Tongue (tissue), 2 donors: ENCODE measurements around the gene SHROOM3. TPM values are rescaled to one million over a fixed set of nuclear protein-coding genes. Genes with fewer than 3 reads are reported as not detected.

ENCODE experiments used
- DNase-seq: peaks from one replicate; pipeline ENCODE4 v3.0.0-alpha.2; 2015
- total RNA-seq: library from RNA; depleted of rRNA; stranded (reverse); fragments of >200 nt; gene quantifications from one replicate; pipeline ENCODE4 v1.2.3, GENCODE V29; 2014

SHROOM3 gene
- total RNA-seq, 1 donor from 2014 or later = 17.5 TPM

- DNase-seq = peak; percentile 13
These were observed 60.0 kb downstream of the SHROOM3 start for GRCh38 chr4:76494871-76495590.

- DNase-seq = no peak
These were observed 63.5 kb downstream of the SHROOM3 start for GRCh38 chr4:76498550-76498949.

- no peak for DNase-seq
These were observed 64.4 kb downstream of the SHROOM3 start for GRCh38 chr4:76499461-76499860.

DNA sequence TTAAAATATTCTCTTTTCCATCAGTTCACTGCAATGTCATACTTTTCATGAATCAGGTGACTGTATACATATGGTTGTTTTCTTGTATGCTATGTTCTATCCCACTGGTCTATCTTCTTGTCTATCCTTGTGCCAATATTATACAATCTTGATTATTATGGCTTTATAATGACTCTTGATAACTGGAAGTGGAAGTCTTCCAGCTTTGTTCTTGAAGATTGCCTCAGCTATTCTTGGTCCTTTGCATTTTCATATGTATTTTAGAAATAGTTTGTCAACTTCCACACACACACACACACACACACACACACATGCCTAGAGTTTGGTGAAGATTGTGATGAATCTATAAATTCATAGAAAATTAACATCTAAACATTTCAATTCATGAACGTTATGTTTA, 67.9 kb downstream of the SHROOM3 start:
- no peak for DNase-seq

GRCh38 chr4:76504613-76505465, 69.8 kb downstream of the SHROOM3 start:
- peak; percentile 79 for DNase-seq

GRCh38 chr4:76511947-76512346, 76.9 kb downstream of the SHROOM3 start:
- DNase-seq = no peak

DNA sequence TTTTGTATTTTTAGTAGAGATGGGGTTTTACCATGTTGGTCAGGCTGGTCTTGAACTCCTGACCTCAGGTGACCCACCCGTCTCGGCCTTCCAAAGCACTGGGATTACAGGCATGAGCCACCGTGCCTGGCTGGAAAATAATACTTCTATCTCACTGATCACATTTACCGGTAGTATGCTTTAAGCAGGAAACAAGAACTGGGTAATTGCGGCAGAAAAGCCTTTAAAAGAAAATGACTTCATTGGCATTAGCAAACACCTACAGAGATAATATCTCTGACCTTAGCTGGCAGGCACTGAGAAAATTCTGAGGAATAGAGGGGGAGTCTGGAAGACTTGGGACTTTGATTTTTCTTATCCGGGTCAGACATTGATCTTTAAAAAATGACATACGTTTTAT, 78.5 kb downstream of the SHROOM3 start:
- DNase-seq = no peak

GRCh38 chr4:76514087-76514486, 79.1 kb downstream of the SHROOM3 start:
- DNase-seq = no peak

DNA sequence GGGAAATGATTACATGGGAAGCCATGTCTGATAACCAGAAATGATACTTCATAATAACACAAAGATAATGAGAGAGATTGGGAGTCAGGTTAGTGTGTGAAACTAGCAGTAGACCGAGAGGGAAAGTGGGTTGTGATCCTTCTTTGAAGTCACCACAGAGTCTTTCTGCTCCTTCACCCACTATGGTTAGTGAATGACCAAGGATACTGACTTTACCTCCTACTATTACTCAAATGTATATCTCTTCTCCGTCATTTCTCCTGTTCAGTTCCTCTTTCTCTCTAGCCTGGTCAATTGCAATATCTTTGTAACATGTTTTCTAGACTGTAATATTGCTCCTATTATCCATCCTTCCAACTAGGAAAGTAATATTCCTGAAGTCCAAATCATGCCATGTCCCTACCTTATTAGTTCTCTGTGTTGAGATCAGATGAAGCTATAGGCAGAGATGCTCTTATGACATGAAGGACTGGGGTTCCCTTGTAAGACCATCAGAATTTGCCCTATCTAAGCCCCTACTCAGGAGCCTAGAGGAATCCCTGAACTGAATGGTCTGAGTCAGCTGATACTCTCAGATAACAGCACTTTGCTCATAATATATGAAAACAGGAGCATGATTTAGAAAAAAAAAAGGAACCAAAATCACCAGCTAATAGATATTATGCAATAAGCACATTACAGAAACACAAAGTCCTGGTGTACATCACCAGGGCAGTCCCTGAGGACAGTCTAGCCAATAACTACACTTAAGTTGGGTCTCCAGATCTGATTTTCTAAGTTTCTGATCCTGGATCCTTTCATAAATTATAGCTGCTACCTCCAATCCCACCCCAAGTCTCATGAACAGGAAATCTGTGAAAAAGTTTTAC, 81.2 kb downstream of the SHROOM3 start:
- DNase-seq = no peak

- no peak for DNase-seq
These were observed 83.2 kb downstream of the SHROOM3 start for GRCh38 chr4:76518241-76518640.

DNA sequence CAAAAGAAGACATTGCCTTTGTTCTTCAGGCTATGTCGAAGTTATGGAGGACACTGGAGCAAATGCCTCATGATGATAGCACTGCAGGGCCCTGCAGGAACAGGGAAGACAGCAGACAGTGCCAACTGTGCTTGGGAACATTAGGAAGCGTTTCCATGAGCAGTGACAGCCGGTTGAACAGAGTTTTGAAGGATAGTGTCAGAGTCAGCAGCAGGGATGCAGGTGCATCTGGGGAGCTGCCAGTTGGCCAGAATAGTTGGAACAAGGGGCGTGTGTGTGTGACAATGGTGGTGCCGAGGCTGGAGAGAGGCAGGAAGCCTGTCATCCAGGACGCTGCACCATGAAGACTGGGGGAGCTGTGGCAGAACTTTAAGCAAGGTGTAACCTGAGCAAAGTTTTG, 88.6 kb downstream of the SHROOM3 start:
- peak; percentile 60 for DNase-seq

DNA sequence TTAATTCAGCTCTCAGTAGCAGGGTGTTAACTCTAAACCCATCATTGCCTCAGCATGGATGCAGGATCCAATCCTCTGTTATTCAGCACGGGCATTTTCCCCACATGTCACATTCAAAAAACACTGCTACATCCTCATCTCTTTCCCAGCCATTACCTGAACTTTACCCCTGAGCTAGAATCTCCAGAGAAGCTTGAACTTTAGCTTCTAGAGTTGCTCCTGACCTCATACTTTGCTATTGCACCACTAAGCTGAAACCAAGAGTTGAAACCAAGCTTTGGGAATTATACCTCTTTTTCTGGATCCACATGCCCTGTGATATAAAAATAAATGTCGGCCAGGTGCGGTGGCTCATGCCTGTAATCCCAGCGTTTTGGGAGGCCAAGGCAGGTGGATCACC, 90.7 kb downstream of the SHROOM3 start:
- no peak for DNase-seq

DNA sequence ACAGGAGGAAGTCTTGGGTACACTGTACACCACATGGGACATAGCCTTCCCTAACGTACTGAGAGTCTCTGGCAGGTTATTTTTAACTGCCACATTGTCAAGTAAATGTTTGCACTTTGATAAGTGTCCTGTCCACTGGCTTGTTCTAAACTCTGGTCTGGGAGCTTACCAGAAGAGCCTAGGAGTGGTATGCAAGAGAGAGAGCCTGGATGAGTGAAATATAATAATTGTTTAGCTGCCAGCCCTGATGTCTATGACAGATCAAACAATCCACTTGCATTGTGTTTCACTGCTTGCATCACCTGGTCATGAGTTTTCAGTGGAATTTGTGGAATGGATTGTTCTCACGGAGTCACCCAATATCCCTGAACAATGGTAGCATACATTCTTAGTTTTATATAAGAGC, 91.6 kb downstream of the SHROOM3 start:
- peak; percentile 45 for DNase-seq

DNA sequence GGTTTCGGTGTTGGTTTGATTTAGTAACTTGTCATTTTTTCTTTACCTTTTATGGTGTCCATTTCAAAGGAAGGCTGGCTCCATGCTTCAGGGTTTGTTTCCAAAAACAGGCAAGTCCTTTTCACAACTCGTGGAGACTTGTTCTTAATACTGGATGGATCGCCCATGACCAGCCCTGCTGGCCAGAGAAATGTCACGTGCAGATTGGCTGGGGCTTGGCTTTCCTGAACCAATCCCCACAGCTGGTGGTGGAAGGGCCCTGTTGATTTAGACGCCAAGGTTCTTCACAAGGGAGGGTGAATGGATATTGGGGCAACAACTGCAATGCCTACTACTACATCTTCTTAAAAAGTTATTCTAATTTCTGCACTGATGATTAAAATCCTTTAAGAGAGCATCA, 92.6 kb downstream of the SHROOM3 start:
- no peak for DNase-seq

GRCh38 chr4:76531597-76531996, 96.6 kb downstream of the SHROOM3 start:
- no peak for DNase-seq

DNA sequence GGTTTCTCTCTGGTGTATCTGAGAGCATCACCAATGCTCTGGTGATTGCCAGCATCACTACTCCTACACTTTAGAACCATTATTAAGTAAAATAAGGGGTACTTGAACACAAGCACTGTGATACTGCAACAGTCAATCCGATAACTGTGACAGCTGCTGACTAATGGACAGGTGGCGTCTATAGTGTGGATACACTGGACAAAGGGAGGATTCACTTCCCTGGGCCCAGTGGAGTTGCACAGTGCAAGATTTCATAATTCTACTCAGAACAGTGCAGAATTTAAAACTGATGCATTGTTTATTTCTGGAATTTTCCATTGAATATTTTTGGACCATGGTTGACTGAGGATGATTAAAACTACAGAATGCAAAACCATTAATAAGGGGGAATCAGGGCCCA, 97.8 kb downstream of the SHROOM3 start:
- peak; percentile 60 for DNase-seq

GRCh38 chr4:76533314-76533713, 98.3 kb downstream of the SHROOM3 start:
- DNase-seq = peak; percentile 69

GRCh38 chr4:76535603-76536372, 100.8 kb downstream of the SHROOM3 start:
- DNase-seq = no peak

DNA sequence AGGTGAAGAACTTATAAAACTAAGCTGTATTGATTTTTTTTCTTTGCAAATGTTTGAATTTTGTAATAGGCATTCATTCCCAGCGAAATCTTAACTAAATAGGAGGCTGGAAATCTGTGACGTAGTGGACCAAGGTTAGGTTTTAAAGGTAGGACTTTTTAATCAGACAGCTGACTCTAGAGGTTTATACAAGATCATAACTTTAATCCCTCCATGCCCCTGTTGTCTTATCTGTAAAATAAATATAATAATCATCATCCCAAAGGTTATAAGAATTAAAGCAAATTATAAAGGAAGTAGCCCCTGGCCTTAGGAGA, 101.3 kb downstream of the SHROOM3 start:
- no peak for DNase-seq

DNA sequence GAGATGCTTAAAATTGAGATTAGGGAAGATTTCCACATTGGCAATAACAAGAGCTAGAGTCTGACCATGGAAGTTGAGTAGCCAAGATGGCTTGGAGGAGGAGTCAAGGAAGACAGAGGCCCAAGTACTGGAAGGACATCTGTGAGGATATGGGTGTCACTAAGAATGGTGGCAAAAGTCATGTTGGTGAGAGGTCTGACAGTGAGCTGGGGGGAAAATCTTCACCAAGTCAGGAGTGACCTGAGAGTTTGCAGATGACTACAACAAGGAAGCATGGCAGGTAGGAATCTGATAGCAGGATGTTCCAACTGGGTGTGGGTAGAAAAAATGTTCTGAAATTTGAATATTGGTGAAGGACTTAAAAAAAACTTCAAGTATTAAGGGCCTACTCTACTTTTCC, 103.3 kb downstream of the SHROOM3 start:
- DNase-seq = no peak

GRCh38 chr4:76539979-76540378, 105.0 kb downstream of the SHROOM3 start:
- DNase-seq = no peak

DNA sequence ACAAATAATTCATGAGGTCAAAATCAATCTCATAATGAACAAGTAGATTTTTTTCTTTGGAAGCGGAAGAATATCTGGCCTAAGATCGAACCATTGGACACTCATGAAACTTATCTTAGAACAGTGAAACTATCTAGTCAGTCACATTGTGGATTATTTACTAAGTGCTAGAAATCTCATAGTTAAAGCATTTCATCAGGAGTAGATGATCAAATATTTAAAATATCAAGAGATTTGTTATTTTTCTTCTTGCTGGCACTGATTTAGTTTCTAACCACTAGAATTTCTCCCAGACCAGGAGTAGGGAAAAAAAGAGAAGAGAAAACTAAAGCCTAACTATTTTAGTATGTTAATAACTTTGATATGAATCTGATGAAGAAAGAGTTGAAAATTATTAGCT, 105.5 kb downstream of the SHROOM3 start:
- DNase-seq = no peak
